Keratinocyte (primary cell): ENCODE results near the gene FPR1.

Experiments used
- CTCF ChIP-seq, 3 experiments: IDR thresholded peaks in 1 of 3; conservative IDR thresholded peaks in 1 of 3; optimal IDR thresholded peaks in 1 of 3; 2 replicates in 2 of 3; 3 replicates in 1 of 3; pipeline versions ENCODE3 to v1.5.1; 2011; ENCODE audit warnings: low read length in 3 of 3, mild to moderate bottlenecking in 3 of 3, moderate library complexity in 2 of 3, control low read depth in 1 of 3, inconsistent platforms in 1 of 3; ENCODE audit not compliant: insufficient read depth in 2 of 3; ENCODE audit errors: extremely low read depth in 1 of 3
- EZH2 ChIP-seq: IDR thresholded peaks from one replicate; pipeline ENCODE4 v1.6.1; 2012; ENCODE audit warnings: inconsistent platforms, mild to moderate bottlenecking, low read length, moderate library complexity

GRCh38 chr19:51739466-51740213 is 12.0 kb downstream of the FPR1 start:
- TF ChIP-seq CTCF (optimal IDR thresholded peaks at IDR 0.05 in 1 of 3, IDR thresholded peaks at IDR 0.05 in 1 of 3, conservative IDR thresholded peaks at IDR 0.05 in 1 of 3; ENCODE audit: extremely low read depth in 1 of 3, insufficient read depth in 2 of 3, low read length in 3 of 3) (no peak), EZH2 (no peak)
